Left renal cortex interstitium (tissue), 4 donors: ENCODE results near the gene USP9X. TPM values are rescaled to one million over a fixed set of nuclear protein-coding genes. Genes with fewer than 3 reads are reported as not detected.
"Not testable (repeated sequence)": the region's sequence is repeated elsewhere in the genome, so short reads cannot be mapped to it uniquely, and the experiment has no call there.

Source experiments
- DNase-seq, 4 donors: peaks; one replicate each; pipeline ENCODE4 v3.0.0-alpha.2; 2013; ENCODE audit warnings: low read depth in 4 of 4, low spot score in 2 of 4, missing footprints in 1 of 4
- polyA plus RNA-seq, 4 donors: library from polyadenylated mRNA; unstranded; fragments of 120-200 nt; gene quantifications; one replicate each; pipeline ENCODE4 v1.2.1, GENCODE V29; 2013; ENCODE audit not compliant: insufficient read length in 4 of 4

USP9X gene
- polyA plus RNA-seq, 4 donors = 53.9 to 72.1 (median 60.0) TPM

DNA sequence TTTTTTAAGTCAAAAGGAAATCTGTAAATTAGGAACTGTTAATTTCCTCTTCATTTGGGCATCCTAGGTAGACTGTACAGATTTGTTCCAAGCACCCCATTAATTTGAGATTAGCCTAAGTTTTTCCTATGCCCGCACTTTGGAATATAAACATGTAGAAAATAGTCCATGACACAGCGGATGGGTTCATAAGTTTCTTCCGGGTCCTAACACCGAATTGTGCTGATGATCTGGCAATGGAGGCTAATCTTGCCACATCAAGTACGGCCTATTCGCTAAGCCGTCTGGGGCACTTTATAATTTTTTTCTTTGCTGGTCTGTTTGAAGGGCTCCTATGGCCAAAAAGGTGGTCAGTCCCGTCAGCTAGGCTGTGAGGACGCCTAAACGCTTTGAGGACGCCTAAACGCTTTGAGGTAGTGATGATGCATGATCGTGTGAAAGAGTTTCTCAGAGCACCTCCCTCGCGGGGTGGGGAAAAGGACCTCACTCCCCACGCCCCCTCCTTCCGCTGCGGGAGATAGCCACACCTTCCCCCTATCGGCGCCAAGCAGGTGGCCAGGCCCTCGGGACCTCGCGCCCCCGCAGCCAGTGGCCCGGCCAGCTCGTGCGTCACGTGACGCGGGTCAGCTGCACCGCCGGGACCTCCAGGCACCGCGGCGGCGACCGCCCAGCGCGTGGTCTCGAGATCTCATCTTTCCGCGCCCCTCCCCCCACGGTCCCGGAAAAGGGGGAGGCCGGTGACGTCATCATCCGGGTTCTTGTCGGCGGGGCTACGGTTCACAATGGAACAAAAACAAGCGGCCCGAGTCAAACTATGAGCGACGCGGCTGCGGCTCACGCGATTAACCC lies 977 bp upstream of the USP9X start:
- DNase-seq = peak in 3 of 4 donors; percentile 77 to 84 (median 82)

DNA sequence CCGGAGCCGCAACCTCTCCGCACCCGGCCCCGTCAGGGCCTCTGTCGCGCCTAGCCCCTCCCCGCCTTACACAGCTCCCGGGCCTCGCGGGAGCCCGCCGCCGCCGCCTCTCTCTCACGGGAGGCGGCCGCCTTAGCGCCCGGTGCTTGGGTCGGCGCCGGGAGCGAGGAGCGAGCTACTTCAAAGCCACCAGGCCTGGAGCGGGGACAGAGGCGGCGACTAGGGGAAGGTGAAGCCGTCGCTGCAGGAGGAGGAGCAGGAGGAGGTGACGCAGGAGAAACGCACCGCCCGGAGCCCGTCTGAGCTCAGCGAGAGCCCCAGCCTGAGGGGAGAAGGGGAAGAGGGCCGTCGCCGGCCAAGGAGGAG lies 250 bp downstream of the USP9X start:
- peak in 2 of 4 donors; percentile 3 to 11 for DNase-seq

DNA sequence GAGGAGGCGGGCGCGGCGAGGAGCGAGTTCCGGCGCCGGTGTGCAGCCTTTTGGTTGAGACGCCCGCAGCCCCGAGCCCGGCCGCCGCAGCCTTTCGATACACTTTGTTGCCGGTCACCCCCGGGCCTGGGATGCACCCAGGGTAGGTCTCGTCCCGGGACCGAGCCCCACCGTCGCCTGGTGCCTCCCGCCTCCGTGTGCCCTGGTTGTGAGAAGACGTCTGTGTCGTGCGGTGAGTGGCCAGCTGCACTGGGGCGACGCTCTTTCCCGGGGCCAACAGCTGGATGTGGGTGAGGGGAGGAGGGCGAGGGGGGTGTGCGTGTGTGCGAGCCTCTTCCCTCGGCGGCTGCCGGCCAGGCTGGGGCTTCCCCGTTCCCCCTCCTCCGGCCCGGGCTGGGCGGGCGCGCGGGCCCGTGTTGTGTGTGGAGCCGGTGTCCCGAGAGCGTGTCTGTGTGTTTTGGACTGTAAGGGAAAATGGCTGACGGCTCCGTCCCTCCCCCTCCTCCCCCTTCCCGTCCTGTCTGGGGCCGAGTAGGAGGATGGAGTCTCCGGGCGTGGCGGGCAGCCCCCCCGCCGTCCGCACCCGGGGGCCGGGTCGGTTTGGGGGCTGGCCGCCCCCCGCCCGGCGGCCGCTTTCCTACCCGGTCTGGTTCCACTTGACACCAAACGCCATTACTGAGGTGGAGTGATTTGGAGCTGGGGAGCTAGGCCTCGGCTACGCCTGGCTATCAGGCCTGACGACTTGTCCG lies 807 bp downstream of the USP9X start:
- DNase-seq = peak in 2 of 4 donors; percentile 35 to 36

DNA sequence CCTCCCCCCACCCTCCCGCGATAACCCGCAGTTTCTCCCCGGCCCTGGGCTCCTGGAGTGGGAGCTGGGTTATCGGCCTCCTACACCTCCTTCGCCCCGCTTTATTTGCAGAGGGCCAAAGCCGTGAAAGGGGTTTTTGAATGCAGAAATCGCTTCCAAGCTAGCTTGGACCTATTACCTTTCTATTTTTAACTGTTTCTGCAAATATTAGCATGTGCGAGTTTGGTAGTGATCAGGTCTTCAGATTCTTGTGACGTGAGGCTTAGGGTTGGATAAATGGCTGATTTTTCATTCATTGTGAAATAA lies 1.3 kb downstream of the USP9X start:
- peak in 1 of 4 donors; percentile 28 for DNase-seq

DNA sequence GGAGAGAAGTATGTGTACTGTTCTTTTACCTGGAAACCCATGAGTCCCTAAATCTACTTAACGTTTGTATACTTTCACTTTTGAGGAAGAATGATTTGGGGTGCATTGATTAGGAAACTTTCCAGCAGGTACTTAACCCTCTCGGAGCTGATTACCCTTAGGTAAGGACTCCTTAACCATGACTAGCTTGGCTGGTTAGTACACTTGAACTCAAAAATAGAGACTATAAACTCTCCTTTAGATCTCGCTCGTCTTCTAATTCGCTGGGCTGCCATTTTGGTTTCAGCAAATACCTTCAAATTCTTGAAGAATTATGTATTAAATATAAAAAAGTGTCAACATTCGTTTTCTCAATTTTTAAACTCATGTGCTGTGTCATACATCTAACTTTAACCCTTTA lies 2.0 kb downstream of the USP9X start:
- DNase-seq = peak in 1 of 4 donors; percentile 11

DNA sequence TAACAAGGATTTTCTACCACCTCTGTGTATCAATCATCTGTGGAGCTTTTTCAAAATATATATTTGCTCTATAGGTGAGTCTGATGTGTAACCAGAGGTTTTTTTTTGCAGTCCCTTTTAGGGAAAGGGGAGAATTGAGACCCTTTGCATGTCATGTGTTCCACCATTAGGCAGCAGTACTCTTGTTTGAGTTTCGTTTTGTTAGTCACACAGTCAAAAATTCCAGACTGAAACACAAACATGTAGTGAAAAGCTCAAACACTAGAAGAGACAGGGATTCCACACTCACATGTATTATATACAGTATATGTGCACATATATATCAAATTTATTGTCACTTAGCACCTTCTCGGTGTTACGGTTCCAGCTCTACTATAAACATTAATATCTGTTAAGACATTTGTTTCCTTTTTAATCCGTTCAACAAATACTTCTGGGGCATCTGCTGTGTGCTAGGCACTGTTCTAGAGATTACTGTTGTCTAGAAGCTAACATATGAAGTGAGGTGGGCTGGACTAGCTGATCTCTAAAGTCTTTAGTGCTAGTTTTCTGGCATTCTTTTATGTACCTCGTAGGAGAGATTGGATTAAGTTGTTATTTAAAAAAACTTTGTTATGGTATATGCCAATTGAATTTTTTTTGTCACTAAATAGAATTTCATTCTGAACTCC lies 5.5 kb downstream of the USP9X start:
- no peak for DNase-seq

DNA sequence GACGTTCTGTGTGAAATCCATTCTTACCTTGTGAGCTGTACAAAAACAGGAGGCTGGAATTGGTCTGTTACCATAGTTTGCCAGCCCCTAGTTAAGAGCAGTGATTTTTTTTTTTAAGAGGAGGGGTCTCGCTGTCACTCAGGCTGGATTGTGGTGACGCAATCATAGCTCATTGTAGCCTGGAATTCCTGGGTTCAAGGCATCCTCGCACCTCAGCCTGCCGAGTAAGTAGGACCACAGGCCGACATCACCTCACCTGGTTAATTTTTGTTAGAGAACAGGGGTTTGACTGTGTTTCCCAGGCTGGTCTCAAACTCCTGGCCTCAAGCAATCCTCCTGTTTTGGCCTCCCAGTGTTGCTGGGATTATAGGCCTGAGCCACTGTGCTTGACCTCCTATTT lies 7.5 kb downstream of the USP9X start:
- no peak for DNase-seq

DNA sequence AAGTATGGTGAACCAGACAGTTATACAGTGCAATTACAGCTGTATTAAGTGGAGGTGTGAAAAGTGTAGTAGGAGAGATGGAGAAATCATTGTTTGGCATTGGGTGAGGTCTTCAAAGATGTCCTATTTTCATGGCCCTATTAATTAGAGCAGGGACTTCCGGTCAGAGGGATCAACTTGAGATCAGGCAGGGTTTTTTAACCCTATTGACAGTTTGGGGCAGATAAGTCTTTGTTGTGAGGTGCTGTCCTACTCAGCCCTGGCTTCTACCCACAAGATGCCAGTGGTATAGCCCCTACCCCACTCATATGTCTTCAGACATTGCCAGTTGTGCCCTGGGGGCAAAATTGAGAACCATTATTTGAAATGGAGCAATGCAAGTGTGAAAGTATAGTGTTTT lies 9.9 kb downstream of the USP9X start:
- DNase-seq = no peak

DNA sequence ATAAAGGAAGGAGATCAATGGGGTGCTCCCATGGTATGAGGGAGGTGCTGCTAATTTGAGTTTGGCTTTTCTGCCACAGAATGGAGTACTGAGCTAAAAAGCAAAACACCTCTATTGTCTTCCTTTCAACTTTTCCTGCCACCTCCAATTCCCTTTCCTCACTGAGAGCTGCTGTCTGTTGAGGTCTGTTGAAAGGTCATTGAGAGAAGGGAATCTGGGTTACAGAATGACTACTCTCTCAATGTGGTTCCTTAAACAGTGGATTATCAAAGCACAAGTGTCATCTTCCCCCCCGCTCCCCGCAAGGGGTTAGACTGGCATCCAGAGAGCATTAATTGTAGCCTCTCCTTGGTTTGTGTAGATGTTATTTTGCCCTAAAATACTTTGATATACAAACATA lies 10.7 kb downstream of the USP9X start:
- no peak for DNase-seq

DNA sequence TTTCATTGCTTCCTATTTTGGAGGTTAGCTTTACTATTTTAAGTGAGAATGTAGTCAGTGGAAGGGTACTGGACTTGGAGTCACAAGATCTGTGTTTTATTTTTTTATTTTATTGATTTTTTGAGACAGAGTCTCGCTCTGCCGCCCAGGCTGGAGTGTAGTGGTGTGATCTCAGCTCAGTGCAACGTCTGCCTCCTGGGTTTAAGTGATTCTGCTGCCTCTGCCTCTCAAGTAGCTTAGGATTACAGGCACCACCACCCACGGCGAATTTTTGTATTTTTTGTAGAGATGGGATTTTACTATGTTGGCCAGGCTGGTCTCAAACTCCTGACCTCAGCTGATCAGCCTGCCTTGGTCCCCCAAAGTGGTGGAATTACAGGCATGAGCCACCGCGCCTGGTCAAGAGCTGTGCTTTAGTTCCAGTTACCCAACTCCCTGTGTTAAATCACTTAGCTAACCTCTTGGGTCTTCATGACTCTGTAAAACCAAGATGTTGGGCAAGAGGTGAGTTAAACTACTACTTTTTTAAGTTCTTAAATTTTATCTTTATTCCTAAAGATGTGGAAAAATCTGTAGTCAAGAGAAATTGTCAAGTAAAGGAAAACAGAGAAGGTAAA lies 11.2 kb downstream of the USP9X start:
- DNase-seq = no peak

DNA sequence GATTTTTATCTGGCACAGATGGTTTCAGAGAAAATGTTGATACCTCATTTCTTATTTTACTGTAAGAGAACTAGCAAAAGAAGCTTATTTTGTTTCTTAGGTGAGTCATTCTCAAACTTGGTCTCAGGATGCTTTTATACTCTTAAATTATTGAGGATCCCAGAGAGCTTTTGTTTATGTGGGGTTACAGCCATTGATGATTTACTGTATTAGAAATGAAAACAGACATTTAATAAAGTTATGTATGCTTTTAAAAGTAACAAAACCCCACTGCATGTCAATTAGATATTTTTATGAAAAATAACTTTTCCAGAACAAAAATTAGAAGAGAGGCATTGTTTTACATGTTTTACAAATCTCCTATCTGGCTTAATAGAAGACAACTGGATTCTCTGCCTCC lies 12.1 kb downstream of the USP9X start:
- no peak for DNase-seq

DNA sequence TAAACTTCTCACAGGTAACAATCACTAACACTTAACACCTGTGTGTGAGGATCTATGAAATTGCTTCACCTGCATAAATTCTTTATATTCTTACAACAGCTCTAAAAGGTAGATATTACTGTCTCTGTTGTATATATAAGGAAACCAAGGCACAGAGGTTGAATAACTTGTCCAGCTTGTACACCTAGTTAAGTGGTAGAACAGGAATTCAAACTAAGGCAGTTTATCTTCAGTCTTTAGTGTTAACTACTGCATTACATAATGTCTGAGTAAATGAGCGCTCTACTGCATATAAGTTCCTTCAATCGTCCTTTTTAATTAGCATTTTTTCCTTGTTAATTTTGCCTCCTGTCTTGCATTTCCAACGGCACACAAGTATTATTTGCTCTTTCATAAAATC lies 15.0 kb downstream of the USP9X start:
- DNase-seq = no peak

DNA sequence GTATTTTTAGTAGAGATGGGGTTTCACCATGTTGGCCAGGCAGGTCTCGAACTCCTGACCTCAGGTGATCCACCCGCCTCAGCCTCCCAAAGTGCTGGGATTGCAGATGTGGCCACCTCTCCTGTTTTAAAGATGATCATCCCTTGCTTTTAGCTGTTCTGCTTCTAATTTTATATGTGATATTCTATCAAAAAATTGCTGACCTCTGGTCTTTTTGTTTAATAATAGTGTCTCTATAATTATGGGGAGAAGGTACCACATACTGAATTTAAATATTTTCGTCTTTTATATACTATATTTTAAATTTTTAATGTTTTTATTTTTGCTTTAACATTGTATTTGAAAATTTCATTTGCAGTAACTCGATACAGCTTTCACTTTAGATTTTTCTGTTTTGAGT lies 15.6 kb downstream of the USP9X start:
- no peak for DNase-seq

DNA sequence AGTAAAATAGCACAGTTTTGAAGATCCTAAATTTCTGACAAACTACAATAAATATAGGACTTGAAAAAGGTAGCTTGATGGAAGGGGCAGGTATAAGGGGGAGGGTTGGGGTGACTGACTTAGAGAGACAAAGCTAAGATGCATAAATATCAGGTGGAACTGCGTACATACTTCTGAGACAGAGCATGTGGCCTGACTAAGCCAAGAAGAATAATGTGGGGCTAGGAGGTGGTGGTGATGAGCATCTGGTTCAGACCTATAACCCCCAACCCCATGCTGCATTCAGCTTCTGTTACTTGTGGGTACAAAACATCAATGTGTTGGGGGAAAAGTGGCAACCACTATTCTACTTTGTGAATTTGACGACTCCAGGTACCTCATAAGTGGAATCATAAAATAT lies 19.8 kb downstream of the USP9X start:
- DNase-seq = no peak

DNA sequence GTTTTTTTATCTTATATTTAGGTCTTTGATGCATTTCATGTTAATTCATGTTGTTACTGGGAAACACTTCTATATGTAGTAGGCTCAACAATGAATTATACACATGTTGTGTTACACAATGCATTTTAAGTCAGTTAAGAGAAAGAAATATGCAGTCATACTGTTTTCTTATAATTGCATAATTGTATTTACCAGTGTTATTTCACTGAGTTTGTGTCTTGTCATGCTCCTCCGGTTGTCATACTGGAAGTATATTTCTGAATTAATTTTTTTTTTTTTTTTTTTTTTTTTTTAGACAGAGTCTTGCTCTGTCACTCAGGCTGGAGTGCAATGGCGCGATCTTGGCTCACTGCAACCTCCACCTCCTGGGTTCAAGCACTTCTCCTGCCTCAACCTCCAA lies 21.0 kb downstream of the USP9X start:
- not testable (repeated sequence) for DNase-seq

DNA sequence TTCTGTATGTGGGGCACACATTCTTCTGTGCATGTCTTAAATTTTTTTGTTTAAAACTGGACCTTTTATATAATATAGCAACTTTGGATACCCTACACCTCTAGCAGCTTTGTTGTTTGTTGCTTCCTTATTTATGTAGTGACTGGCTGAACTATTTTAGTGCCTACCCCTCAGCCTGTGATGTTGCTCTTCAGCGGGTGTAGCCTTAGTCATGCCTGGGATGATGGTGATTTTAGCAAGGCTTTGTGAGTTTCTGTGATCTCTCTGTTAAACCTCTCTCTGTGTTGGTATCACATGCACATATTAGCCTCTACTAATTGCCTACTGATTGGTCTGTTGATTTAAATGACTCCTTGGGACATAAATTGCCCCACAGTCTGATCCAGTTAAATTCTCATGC lies 22.8 kb downstream of the USP9X start:
- no peak for DNase-seq

DNA sequence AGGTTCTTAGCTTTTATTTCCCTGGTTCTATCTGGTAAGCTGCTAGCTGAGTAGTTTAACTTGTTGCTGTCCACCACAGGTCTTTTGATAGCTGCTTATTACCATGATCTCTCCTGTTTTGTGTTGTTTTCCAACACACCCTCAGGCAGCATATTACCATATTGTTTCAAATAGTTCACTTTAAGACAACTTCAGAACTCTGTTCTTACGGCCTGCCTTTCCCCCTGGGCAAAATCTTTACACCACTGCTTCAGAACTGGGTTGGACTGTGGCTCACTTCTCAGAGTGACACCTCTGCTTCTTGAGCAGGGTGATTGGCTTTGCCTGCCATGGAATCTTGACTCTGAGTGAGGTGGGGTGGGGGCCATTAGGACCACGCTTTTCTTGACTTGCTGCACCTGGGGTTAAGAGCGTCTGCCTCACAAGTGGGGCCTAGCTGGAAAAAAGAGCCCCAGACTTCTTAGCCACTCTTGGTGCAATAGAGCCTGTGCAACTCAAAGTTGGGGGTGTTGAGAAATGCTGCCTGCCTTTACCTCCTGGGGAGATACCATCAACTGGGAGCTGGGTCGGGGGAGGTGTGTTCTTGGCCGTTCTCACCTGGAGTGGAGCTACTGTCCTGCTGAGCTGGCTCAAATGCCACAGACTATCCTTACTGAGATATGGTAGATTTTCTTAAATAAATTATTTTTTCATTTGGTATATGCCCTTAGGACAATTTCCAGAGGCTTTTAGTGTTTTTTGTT lies 23.4 kb downstream of the USP9X start:
- no peak for DNase-seq

DNA sequence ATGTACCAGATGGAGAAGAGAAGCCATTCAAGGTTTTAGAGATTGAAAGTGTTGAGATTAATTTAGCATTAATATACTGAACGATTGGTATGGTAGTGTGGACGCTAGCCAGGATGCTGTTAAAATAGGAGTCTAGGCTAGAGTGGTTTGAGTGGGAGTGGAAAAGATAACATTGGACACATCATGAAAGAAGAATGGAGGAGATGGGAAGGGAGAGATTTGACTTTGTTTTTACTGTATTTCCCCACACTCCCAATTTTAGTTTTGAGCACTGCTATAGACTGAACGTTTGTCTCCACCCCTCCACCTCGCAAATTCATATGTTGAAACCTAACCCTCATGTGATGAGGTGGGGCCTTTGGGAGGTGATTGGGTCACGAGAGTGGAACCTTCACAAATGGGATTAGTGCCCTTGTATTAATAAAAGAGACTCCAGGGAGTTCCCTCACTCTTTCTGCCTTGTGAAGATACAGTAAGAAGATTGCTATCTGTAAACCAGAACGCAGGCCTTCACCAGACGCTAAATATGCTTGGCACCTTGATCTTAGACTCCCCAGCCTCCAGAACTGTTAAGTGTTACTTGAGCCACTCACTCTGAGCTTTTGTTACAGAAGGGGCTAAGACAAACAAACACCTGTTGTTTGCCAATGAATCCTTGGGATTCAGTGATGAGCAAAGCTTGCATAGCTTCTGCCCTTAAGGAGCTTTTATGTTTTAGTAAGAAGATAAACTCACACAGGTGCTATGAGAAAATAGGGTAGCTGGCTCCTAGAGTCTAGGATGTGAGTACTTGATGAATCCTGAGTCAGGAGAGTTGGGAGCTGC lies 25.8 kb downstream of the USP9X start:
- DNase-seq = no peak

DNA sequence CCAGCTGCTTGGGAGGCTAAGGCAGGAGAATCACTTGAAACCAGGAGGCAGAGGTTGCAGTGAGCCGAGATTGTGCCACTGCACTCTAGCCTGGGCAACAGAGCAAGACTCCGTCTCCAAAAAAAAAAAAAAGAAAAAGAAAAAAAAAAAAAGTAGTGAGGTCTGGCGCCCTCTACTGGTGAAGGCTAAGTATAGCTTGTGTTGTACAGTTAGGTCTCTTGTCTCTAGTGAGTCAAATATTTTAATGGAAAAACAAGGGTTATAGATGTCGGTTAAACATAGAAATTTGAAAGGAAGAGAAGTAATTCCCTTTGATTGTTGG lies 29.8 kb downstream of the USP9X start:
- DNase-seq = peak in 1 of 4 donors; percentile 3

DNA sequence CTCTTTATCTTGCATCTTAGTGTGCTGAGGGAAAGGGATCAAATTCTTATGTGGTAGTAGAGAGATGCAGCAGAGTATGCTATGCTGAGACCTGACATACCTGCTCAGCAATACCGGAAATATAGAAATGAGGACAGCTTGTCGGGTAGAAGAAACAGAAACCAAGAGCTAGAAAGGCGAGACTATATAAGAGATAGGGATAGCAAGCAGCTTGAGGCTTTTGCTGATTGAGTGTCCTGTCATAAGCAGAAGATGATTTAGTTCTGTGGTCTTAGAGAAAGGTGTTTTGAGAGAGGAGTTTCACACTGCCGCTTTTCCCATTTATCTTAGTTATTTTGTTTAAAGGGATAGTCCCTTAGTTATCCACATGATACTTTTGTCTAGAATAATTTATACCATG lies 31.7 kb downstream of the USP9X start:
- DNase-seq = no peak
